OCI-LY3 (cell line): Measurements from ENCODE around the gene MAP4.

Source experiments
- H2AFZ ChIP-seq: fragments of 200-600, 300-600 bp; shearing (Covaris generic); 2 replicates; pipeline ENCODE4 v1.6.0; 2014; ENCODE audit warnings: antibody characterized with exemption, low read depth, low read length
- H3K27ac ChIP-seq: fragments of 200-600, 300-600 bp; sonication (generic); 2 replicates; pipeline ENCODE4 v1.5.1; 2014; ENCODE audit warnings: mild to moderate bottlenecking, low read length, moderate library complexity, mixed read lengths
- H3K27me3 ChIP-seq: fragments of 200-600, 300-600 bp; sonication (generic); 2 replicates; pipeline ENCODE4 v1.6.1; 2014; ENCODE audit warnings: low read depth, low read length, mixed read lengths
- H3K36me3 ChIP-seq: fragments of 200-600, 300-600 bp; sonication (generic); replicated peaks from 2 replicates; pipeline ENCODE3; 2014; ENCODE audit warnings: low read depth, low read length, mixed read lengths
- H3K4me1 ChIP-seq: fragments of 300-600, 200-600 bp; sonication (generic); 2 replicates; pipeline ENCODE4 v1.6.1; 2014; ENCODE audit warnings: low read length, mixed read lengths
- H3K4me2 ChIP-seq: fragments of 200-600, 300-600 bp; sonication (generic); 2 replicates; pipeline ENCODE4 v1.6.1; 2014; ENCODE audit warnings: low read length, mixed read lengths
- H3K4me3 ChIP-seq: fragments of 300-600, 200-600 bp; sonication (generic); 2 replicates; pipeline ENCODE4 v1.5.1; 2014; ENCODE audit warnings: antibody characterized with exemption, mild to moderate bottlenecking, low read length, moderate library complexity
- H3K79me2 ChIP-seq: fragments of 300-600, 200-600 bp; shearing (Covaris generic); 2 replicates; pipeline ENCODE4 v1.6.1; 2014; ENCODE audit warnings: mild to moderate bottlenecking, low read length, mixed read lengths
- H3K9ac ChIP-seq: fragments of 300-600, 200-600 bp; shearing (Covaris generic); 2 replicates; pipeline ENCODE4 v1.6.0; 2014; ENCODE audit warnings: mild to moderate bottlenecking, low read length, moderate library complexity
- H3K9me3 ChIP-seq: fragments of 200-600, 300-600 bp; shearing (Covaris generic); 2 replicates; pipeline ENCODE4 v1.6.1; 2014; ENCODE audit warnings: low read length, mixed read lengths; ENCODE audit not compliant: insufficient read depth
- H4K20me1 ChIP-seq: fragments of 200-600, 300-600 bp; sonication (generic); 2 replicates; pipeline ENCODE4 v1.6.1; 2016; ENCODE audit warnings: low read length, mixed read lengths; ENCODE audit not compliant: insufficient read depth
- EZH2phosphoT487 ChIP-seq: fragments of 200-600 bp; shearing (Covaris generic); IDR thresholded peaks from 2 replicates; pipeline ENCODE4 v1.6.1; 2018; ENCODE audit warnings: antibody characterized with exemption, mixed run types, low read depth
- TF ChIP-seq, protein P1 (sequence below): fragments of 200-600, 300-600 bp; sonication (generic); IDR thresholded peaks from 2 replicates; pipeline ENCODE4 v1.5.1; 2014; ENCODE audit warnings: antibody characterized with exemption, low read length, low read depth

MAP4 gene

GRCh38 chr3:47847260-47847659 is 169.0 kb downstream of the MAP4 start:
- peaks cover 71% of the 10 kb centered on the region for H3K36me3 ChIP-seq
- H3K79me2 ChIP-seq: no peaks in the 10 kb centered on the region

DNA sequence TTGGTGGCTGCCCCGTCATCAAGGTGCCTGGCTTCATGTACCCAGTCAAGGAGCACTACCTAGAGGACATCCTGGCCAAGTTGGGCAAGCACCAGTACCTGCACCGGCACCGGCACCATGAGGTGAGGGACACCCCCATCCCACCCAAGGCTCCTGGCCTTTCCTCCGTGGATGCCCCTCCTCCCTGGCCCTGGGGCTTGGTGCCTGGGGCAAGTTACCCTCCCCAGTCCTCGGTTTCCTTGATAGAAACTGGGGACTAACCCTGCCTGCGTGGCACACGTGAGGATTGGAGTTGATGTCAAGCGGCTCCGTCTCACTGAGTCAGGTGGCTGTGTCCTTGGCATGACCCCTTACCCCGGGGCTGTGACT is 169.4 kb downstream of the MAP4 start:
- H3K9me3 ChIP-seq: no peaks in the 10 kb centered on the region
- 0 out of 2 replicates have a peak, but pooled peaks cover 4% of the 10 kb centered on the region for H4K20me1 ChIP-seq
- H3K36me3 ChIP-seq: peaks cover 71% of the 10 kb centered on the region
- H3K79me2 ChIP-seq: no peaks in the 10 kb centered on the region
- no peak overlapping the region for H2AFZ ChIP-seq
- no peaks in the 10 kb centered on the region for H3K4me1 ChIP-seq
- TF ChIP-seq, protein P1, sequence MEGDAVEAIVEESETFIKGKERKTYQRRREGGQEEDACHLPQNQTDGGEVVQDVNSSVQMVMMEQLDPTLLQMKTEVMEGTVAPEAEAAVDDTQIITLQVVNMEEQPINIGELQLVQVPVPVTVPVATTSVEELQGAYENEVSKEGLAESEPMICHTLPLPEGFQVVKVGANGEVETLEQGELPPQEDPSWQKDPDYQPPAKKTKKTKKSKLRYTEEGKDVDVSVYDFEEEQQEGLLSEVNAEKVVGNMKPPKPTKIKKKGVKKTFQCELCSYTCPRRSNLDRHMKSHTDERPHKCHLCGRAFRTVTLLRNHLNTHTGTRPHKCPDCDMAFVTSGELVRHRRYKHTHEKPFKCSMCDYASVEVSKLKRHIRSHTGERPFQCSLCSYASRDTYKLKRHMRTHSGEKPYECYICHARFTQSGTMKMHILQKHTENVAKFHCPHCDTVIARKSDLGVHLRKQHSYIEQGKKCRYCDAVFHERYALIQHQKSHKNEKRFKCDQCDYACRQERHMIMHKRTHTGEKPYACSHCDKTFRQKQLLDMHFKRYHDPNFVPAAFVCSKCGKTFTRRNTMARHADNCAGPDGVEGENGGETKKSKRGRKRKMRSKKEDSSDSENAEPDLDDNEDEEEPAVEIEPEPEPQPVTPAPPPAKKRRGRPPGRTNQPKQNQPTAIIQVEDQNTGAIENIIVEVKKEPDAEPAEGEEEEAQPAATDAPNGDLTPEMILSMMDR: no peak
- no peak for TF ChIP-seq EZH2phosphoT487
- no peaks in the 10 kb centered on the region for H3K27me3 ChIP-seq
- H3K9ac ChIP-seq: no peak overlapping the region
- H3K4me2 ChIP-seq: no peak overlapping the region
- no peak overlapping the region for H3K4me3 ChIP-seq
- H3K27ac ChIP-seq: no peak overlapping the region

More at GRCh38 chr3:47847260-47847659, 169.0 kb downstream of the MAP4 start:
- H4K20me1 ChIP-seq: 0 out of 2 replicates have a peak, but pooled peaks cover 4% of the 10 kb centered on the region
- H3K27me3 ChIP-seq: no peaks in the 10 kb centered on the region
- TF ChIP-seq, protein P1: no peak
- no peak for TF ChIP-seq EZH2phosphoT487
- H3K27ac ChIP-seq: no peak overlapping the region
- H3K9me3 ChIP-seq: no peaks in the 10 kb centered on the region
- H3K4me3 ChIP-seq: no peak overlapping the region
- no peak overlapping the region for H3K9ac ChIP-seq
- H3K4me1 ChIP-seq: no peaks in the 10 kb centered on the region
- no peak overlapping the region for H3K4me2 ChIP-seq
- no peak overlapping the region for H2AFZ ChIP-seq

DNA sequence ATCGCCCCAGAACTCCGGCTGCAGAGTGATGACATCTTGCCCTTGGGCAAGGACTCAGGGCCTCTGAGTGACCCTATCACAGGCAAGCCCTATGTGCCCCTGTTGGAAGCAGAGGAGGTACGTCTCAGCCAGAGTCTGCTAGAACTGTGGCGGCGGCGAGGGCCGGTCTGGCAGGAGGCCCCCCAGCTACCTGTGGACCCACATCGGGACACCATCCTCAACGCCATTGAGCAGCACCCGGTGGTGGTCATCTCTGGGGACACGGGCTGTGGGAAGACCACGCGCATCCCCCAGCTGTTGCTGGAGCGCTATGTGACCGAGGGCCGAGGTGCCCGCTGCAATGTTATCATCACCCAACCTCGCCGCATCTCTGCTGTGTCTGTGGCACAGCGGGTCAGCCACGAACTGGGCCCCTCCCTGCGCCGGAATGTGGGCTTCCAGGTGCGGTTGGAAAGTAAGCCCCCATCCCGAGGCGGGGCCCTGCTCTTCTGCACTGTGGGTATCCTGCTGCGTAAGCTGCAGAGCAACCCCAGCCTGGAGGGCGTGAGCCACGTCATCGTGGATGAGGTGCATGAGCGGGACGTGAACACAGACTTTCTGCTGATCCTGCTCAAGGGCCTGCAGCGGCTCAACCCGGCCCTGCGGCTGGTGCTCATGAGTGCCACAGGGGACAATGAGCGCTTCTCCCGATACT is 169.9 kb downstream of the MAP4 start:
- Histone ChIP-seq H3K4me2 (no peak overlapping the region), H3K27ac (no peak overlapping the region), H4K20me1 (0 out of 2 replicates have a peak, but pooled peaks cover 4% of the 10 kb centered on the region), H3K9ac (no peak overlapping the region), H3K36me3 (peaks cover 76% of the 10 kb centered on the region), H3K4me3 (no peak overlapping the region), H3K79me2 (0 out of 2 replicates have a peak, but pooled peaks cover 3% of the 10 kb centered on the region), H3K27me3 (no peaks in the 10 kb centered on the region), H3K9me3 (no peaks in the 10 kb centered on the region), H3K4me1 (no peaks in the 10 kb centered on the region), H2AFZ (no peak overlapping the region)
- TF ChIP-seq, protein P1: no peak
- no peak for TF ChIP-seq EZH2phosphoT487

DNA sequence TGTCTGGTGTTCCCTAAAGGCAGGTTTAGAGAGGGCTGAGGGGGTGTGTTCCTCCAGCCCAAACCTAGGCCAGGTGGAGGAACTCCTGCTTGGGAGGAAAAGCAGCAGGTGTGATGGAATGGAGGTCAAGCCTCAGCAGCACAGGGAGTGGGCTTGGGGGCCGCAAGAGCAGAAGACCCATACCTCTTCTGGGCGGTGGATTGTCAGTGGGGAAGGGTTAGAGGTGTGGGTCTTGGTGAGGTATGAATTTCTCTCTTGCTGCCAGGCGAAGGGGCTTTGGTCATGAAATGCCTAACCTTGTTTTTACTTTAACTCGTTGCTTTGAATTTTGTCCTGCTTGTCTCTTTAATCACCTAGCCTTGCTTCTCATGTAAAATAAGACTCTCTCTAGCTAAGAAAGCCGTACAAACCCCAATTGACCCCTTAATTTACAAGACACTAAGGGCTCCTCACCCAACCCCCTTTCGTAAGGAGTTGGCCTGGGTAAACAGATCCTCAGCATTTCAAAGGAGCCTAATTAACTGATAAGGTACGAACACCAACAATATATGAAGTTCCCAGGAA is 174.3 kb downstream of the MAP4 start:
- Histone ChIP-seq H3K9me3 (no peaks in the 10 kb centered on the region), H2AFZ (no peak overlapping the region), H3K36me3 (peaks cover 70% of the 10 kb centered on the region), H3K9ac (no peak overlapping the region), H3K27ac (no peak overlapping the region), H4K20me1 (peaks cover 11% of the 10 kb centered on the region; the same call in 1 of the 2 replicates), H3K79me2 (peaks cover 15% of the 10 kb centered on the region), H3K4me3 (no peak overlapping the region), H3K4me2 (no peak overlapping the region), H3K4me1 (no peaks in the 10 kb centered on the region), H3K27me3 (no peaks in the 10 kb centered on the region)
- TF ChIP-seq, protein P1: no peak
- no peak for TF ChIP-seq EZH2phosphoT487
